Urinary bladder (tissue), 4 donors: ENCODE results near the gene RRP1. TPM values are rescaled to one million over a fixed set of nuclear protein-coding genes. Genes with fewer than 3 reads are reported as not detected.
A peak's percentile ranks its signal among the peaks of the same experiment; 100 is the strongest.

ENCODE experiments used
- DNase-seq: peaks from one replicate; pipeline ENCODE4 v3.0.0-alpha.2; 2015; ENCODE audit errors: extremely low spot score
- H3K27ac ChIP-seq: one replicate; pipeline ENCODE4 v1.5.1; 2013; ENCODE audit warnings: low read depth, mild to moderate bottlenecking, moderate library complexity
- H3K36me3 ChIP-seq: one replicate; pipeline ENCODE4 v1.6.1; 2013; ENCODE audit warnings: mild to moderate bottlenecking, moderate library complexity; ENCODE audit not compliant: insufficient read depth
- H3K4me1 ChIP-seq: one replicate; pipeline ENCODE4 v1.6.1; 2013; ENCODE audit warnings: mild to moderate bottlenecking, moderate library complexity; ENCODE audit not compliant: insufficient read depth
- H3K4me3 ChIP-seq: one replicate; pipeline ENCODE4 v1.5.1; 2013; ENCODE audit warnings: low read depth, low read length
- WGBS: extraction: QIAGEN DNeasy Blood & Tissue Kit; methylation state at CpG from one replicate; pipeline ENCODE4 v1.1.7; 2013; 5-methylcytosine and 5-hydroxymethylcytosine counted together
- polyA plus RNA-seq: library from polyadenylated mRNA; stranded (reverse); fragments of 200-250 nt; gene quantifications from one replicate; pipeline ENCODE4 v1.2.3, GENCODE V29; 2013
- total RNA-seq: library from RNA; depleted of rRNA; stranded (reverse); fragments of >200 nt; gene quantifications from one replicate; pipeline ENCODE4 v1.2.3, GENCODE V29; 2014
- donor health status: healthy with polysubstance abuse.
- donor health status: healthy.

RRP1 gene, protein sequence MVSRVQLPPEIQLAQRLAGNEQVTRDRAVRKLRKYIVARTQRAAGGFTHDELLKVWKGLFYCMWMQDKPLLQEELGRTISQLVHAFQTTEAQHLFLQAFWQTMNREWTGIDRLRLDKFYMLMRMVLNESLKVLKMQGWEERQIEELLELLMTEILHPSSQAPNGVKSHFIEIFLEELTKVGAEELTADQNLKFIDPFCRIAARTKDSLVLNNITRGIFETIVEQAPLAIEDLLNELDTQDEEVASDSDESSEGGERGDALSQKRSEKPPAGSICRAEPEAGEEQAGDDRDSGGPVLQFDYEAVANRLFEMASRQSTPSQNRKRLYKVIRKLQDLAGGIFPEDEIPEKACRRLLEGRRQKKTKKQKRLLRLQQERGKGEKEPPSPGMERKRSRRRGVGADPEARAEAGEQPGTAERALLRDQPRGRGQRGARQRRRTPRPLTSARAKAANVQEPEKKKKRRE
- 12.3 TPM for total RNA-seq
- polyA plus RNA-seq, result 11.6 TPM

DNA sequence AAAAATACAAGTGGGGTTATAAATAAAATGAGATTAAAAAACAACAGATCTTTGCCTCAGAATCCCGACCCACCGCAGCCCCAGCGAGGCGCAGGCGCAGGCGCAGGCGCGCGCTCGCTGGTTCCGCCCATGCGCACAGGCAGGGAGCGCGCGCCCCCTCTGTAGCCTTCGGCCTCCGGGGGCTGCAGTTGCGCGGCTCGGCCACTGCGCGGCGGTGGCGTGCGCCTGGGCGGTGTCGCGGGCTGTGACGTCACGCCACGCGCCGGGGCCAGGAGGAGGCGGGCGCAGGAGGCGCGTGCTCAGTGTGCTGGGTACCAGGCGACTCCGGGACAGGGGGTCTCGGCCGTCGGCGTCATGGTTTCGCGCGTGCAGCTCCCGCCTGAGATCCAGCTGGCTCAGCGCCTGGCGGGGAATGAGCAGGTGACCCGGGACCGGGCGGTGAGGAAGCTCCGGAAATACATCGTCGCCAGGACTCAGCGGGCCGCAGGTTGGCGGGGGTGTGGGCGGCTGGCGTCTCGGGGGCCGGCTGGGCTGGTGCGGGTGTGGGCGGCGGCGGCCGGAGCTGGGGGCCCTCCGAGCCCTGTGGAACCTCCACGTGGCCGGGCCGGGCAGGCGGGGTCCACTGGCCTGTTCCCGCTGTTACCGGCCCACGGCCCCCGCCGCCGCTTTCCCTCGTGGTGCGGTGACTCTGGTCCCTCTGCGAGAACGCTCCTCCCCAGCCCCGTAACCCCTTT, at the start of gene RRP1:
Gene RRP1 (plus strand): TSS at position 302 of the 734 bp plus-strand sequence. CDS start 53 bp downstream, at position 355.
- Histone ChIP-seq H3K27ac (peak within 1 kb of the TSS; percentile 62), H3K4me1 (no peaks in the 10 kb centered on the region), H3K4me3 (peak within 1 kb of the TSS; percentile 83), H3K36me3 (peaks cover 4% of the 10 kb centered on the region)
- peak; percentile 64 for DNase-seq
- under 1% methylated on average over 83 of the region's 83 CpGs for WGBS

DNA sequence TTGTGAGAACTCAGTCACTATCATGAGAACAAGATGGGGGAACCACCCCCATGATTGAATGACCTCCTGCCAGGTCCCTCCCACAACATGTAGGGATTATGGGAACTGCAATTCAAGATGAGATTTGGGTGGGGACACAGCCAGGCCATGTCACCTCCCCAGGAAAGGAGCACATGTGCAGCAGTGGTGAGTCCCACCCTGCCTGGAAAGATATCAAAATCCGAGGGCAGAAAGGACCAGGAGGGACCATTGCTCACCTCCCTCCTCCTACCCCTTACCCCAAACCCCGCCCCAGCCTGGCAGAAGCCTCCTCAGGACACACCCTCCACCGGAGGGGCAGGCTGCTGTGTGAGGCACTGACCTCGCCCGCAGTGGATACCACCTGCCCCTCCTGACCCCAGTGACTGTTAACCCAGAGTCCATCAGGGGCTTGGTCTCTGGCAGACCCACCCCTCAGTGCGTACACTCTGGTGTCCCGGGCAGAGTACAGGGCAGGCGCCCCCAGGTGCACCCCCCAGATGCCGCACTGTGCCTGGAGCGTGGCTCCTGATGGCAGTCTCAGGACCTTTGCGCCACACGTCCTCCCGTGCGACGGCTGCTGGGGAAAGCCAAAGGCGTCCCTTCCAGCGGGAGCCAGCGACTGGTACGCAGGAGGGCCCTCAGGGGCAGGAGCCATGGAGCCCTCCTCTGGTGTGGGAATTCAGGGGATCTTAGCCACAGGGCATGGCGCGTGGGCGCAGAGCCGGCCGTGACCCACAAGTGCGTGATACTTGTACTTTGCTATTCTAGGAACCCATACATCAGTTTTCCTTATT, 49.5 kb upstream of the RRP1 start:
- H3K4me3 ChIP-seq, result no peak overlapping the region
- no peak for DNase-seq
- no peak overlapping the region for H3K27ac ChIP-seq
- no peaks in the 10 kb centered on the region for H3K36me3 ChIP-seq
- no peaks in the 10 kb centered on the region for H3K4me1 ChIP-seq
- 90% methylated on average over 25 of the region's 25 CpGs for WGBS

DNA sequence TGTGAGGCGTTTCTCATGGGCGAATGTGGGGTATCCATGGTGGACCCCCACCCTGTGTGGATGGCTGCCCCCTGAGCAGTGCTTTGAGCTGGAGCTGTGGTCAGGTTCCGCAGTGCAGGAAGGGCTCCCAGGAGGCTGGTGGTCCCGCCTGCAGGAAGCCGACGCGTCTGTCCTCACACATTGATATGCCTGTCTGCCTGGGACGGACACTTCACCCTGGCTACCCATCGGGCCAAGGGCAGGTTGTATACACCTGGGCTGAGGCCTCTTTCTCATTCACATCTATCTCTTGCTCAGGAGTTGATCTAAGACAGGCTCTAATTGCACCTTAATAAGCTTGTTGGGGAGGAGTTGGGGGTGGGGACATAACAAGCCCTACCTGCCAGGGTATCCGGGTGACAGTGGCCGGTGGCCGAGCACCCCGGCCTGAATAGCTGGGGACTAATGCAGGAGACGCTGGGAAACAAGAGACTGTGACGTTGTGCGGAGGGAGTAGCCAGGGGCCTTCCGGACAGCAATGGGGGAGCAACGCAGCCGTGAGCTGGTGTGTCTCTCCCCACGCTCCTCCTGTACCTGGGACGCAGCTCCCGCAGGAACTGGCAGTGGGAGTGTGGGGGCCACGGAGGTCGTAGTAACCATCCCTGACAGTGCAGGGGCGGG, 48.8 kb upstream of the RRP1 start:
- WGBS, result 34% methylated on average over 25 of the region's 25 CpGs
- Histone ChIP-seq H3K36me3 (no peaks in the 10 kb centered on the region), H3K4me1 (no peaks in the 10 kb centered on the region), H3K4me3 (no peak overlapping the region), H3K27ac (no peak overlapping the region)
- no peak for DNase-seq

DNA sequence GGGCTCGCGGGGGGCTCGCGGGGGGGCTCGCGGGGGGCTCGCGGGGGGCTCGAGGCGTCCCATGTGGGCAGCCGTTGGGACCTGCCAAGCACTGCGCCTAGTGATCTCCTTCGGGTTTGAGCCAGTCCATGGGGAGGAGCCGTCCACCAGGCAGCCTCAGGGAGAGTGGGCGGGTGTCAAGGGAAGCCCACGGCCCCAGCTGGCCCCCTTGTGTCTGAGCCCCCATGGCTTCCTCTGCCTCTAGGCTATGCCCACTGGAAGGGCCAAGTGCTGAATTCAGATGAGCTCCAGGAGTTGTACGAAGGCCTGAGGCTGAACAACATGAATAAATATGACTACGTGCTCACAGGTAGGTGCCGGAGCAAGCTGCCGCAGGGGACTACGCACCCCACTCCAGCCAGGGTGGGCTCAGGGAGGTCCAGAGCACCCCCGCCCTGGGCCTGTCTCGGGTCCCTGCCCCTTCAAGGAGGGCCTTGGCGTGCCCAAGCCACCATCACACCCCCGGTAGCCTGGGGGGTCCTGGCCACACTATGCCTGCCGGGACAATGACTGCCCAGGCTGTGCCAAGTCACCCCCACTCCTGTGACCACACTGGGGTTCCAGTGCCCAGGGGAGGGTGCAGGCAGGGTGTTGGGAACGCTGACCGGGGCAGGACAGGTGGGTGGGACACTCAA, 47.8 kb upstream of the RRP1 start:
- H3K36me3 ChIP-seq, result no peaks in the 10 kb centered on the region
- H3K27ac ChIP-seq, result no peak overlapping the region
- no peak for DNase-seq
- WGBS, result 49% methylated on average over 28 of the region's 28 CpGs
- H3K4me1 ChIP-seq, result no peaks in the 10 kb centered on the region
- no peak overlapping the region for H3K4me3 ChIP-seq

DNA sequence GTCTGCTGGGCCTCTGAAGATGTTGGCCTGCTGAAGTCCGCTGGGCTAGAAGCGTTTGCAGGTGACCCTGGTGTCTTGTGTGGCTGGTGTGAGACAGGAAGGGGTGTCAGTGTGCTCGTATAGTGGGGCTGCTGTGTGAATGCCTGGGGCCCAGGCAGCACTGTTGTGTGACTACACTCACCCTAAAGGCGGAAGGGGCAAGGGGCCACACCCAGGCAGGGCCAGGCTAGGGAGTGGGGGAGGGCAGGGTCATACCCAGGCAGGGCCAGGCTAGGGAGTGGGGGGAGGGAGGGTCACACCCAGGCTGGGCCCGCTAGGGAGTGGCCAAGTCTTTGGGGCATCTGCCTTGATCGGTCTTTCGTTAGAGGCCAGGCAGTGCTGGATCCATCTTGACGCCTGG, 45.4 kb upstream of the RRP1 start:
- H3K36me3 ChIP-seq, result no peaks in the 10 kb centered on the region
- no peaks in the 10 kb centered on the region for H3K4me1 ChIP-seq
- WGBS, result 92% methylated on average over 8 of the region's 8 CpGs
- DNase-seq, result no peak
- no peak overlapping the region for H3K27ac ChIP-seq
- H3K4me3 ChIP-seq, result no peak overlapping the region

DNA sequence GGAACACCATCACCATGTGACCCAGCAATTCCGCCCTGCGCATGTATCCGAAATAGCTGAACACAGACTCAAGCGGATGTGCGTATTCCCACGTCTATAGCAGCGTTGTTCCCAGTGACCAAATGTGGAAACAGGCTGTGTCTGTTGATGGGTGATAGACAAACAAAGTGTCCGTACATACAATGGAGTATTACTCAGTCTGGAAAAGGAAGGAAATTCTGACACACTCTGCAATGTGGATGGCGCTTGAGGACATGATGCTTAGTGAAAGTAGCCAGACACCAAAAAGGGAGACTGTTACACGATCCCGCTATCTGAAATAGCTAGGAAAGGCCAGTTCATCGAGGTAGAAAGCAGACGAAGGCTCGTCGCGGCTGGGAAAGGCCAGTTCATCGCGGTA, 44.7 kb upstream of the RRP1 start:
- Histone ChIP-seq H3K4me3 (no peak overlapping the region), H3K36me3 (no peaks in the 10 kb centered on the region), H3K4me1 (no peaks in the 10 kb centered on the region), H3K27ac (no peak overlapping the region)
- WGBS, result 96% methylated on average over 18 of the region's 18 CpGs
- DNase-seq, result no peak

DNA sequence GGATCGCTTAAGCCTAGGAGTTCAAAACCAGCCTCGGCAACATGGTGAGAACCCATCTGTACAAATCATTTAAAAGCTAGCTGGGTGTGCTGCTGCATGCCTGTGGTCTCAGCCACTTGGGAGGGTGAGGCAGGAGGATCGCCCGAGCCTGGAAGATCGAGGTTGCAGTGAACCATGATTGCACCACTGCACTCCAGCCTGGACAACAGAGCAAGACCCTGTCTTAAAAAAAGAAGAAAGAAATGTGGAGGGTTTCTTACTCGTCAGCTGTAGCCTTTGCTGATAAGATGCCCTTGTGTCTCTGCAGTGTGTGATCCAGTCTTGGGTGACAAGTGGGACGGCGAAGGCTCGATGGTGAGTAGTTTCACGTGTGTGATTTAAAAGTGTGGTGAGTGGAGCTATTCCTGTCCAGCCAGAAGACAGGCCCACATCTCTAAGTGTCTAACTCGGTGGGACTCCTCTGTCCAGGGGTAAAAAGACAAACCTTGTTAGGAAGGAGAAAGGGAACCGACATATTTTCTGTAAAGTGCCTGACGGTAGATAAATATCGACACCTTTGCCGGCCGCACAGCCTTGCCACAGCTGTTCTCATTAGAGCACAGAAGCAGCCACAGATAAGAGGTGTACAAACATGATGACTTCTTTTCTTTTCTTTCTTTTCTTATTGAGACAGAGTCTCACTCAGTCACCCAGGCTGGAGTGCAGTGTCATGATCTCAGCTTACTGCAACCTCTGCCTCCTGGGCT, 43.4 kb upstream of the RRP1 start:
- no peaks in the 10 kb centered on the region for H3K36me3 ChIP-seq

DNA sequence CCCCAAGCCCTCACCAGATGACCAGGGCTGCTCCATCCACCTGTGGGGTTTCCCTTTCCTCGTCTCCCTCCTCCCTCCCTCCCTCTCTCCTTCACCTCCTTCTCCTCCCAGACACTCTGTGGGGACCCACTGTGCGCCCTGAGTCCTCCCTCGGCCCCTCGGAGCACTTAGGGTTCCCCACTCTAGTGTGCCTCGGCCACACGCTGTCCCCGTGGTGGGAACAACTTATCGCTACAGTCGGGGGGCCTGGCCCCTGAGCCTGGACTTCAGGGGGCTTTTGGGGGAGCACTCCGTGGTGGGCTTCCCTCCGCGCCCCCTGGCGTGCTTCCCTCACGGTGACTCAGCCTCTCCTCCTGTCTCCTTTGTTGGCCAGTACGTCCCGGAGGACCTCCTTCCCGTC, 40.8 kb upstream of the RRP1 start:
- no peak overlapping the region for H3K27ac ChIP-seq
- no peaks in the 10 kb centered on the region for H3K4me1 ChIP-seq
- DNase-seq, result no peak
- no peak overlapping the region for H3K4me3 ChIP-seq
- H3K36me3 ChIP-seq, result no peaks in the 10 kb centered on the region
- WGBS, result 94% methylated on average over 17 of the region's 17 CpGs

More for the DNA sequence above, 43.4 kb upstream of the RRP1 start:
- Histone ChIP-seq H3K27ac (no peak overlapping the region), H3K4me3 (no peak overlapping the region), H3K4me1 (no peaks in the 10 kb centered on the region)
- no peak for DNase-seq
- 92% methylated on average over 16 of the region's 16 CpGs for WGBS

DNA sequence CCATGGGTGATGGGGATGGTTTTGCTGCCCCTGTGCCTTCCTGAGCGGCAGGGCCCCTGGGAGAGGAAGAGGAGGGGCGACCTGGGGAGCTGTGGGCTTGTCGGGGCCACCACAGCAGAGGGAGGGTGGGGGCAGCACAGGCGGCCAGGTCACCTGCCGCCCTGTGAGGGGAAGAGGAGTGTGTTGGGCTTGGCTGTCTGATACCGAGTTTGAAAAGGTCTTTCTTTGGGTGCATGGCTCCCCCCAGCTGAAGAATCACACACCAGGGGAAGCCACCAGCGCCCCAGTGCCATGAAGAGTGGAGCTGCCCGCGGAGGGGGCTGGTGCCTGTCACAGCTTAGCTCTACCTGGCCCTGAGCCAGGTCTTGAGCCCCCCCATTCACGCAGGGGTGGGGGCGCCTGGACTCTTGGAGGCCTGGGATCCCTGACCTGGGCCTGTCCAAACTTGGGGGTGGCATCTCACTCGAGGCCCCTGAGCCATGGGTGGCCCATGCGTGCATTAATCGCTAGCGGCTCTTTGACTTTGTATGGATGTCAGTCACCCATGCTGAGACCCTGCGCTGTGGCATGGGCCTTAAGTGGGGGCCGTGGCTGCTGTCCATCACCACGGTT, 39.6 kb upstream of the RRP1 start:
- 84% methylated on average over 18 of the region's 18 CpGs for WGBS
- H3K36me3 ChIP-seq, result no peaks in the 10 kb centered on the region

DNA sequence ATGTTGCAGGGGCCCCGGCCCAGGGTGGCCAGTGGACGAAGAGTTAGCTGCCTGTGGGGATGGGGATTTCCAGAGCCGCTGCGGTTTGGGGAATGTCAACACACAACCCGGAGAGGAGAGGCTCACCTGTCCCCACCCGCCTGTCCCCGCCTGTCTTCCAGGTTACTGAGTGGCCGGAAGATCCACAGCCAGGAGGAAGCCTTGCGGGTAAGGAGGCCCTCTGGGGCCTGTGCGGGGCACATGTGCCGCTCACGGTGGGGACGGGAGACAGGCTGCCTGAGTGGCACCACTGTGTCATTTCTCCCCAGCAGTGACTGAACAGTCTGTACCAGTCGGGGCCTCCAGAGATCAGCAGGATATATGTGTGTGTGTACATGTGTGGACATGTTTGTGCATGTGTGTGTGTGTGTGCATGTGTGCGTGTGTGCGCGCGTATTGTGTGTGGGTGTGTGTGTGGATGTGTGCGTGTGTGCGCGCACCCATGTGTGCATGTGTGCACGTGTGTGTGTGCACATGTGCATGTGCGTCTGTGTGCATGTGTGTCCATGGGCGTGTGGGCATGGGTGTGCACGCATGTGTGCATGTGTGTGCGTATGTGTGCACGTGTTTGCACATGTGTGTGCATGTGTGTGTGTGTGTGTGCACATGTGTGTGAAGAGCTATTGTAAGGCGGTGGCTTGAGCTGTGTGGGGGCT, 38.9 kb upstream of the RRP1 start:
- 89% methylated on average over 28 of the region's 28 CpGs for WGBS
- no peak for DNase-seq
- H3K4me1 ChIP-seq, result no peaks in the 10 kb centered on the region
- no peak overlapping the region for H3K27ac ChIP-seq
- no peak overlapping the region for H3K4me3 ChIP-seq
- no peaks in the 10 kb centered on the region for H3K36me3 ChIP-seq

More for the DNA sequence above, 39.6 kb upstream of the RRP1 start:
- Histone ChIP-seq H3K4me3 (no peak overlapping the region), H3K27ac (no peak overlapping the region), H3K4me1 (no peaks in the 10 kb centered on the region)
- no peak for DNase-seq

DNA sequence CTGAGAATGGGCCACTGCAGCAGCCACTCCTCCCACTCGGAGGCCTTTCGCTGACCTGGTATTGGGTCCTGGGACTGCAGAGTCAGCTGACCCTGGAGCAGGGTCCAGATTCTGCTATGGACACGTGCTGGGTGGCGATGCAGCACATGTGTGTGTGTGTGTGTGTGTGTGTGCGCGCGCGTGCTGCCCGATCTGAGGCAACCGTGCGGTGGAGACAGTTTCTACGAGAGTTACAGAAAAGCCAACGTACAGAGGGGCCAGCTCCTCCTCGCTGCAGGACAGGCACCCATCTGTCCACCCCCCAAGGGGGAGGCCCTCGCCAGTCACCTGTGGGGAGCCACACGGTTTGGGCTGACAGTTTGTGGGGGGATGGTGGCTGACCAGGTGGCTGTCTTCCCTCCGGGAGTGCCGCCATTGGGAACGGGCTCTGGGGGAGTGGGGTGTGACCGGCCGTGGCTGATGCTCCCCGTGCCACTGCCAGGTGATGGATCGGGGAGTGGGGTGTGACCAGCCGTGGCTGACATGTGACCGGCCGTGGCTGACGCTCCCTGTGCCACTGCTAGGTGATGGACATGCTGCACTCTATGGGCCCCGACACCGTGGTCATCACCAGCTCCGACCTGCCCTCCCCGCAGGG, 37.3 kb upstream of the RRP1 start:
- peaks cover 3% of the 10 kb centered on the region for H3K36me3 ChIP-seq
- H3K4me1 ChIP-seq, result no peaks in the 10 kb centered on the region
- no peak for DNase-seq
- WGBS, result 90% methylated on average over 31 of the region's 31 CpGs
- H3K27ac ChIP-seq, result no peak overlapping the region
- no peak overlapping the region for H3K4me3 ChIP-seq
